ENCODE results near the gene RASGRP4.

DNA sequence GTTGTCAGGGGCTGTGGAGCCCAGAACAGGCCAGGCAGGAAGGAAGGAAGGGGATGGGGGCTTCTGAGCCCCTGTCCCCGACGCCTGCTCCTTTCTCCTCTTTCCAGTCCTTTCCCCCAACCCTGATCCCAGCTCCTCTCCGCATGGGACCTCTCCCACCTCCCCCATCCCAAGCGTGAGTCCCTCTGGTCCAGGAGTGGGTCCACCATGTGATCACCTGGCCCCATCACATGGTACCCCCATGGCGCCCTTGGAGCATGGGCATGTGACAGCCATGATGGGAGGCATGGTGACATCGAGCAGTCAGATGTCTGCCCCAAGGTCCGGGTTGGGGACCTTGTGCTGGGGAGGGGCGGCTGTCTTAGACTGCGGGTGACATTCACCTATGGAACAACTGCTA lies 16.7 kb upstream of the RASGRP4 start:
- TF ChIP-seq, protein P1, sequence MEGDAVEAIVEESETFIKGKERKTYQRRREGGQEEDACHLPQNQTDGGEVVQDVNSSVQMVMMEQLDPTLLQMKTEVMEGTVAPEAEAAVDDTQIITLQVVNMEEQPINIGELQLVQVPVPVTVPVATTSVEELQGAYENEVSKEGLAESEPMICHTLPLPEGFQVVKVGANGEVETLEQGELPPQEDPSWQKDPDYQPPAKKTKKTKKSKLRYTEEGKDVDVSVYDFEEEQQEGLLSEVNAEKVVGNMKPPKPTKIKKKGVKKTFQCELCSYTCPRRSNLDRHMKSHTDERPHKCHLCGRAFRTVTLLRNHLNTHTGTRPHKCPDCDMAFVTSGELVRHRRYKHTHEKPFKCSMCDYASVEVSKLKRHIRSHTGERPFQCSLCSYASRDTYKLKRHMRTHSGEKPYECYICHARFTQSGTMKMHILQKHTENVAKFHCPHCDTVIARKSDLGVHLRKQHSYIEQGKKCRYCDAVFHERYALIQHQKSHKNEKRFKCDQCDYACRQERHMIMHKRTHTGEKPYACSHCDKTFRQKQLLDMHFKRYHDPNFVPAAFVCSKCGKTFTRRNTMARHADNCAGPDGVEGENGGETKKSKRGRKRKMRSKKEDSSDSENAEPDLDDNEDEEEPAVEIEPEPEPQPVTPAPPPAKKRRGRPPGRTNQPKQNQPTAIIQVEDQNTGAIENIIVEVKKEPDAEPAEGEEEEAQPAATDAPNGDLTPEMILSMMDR (conservative IDR thresholded peaks at IDR 0.05; ENCODE audit: low read length): no peak
- no peak for TF ChIP-seq EZH2phosphoT487 (IDR thresholded peaks at IDR 0.05; ENCODE audit: borderline replicate concordance)
